ENCODE measurements around the gene FRMD4A.
A peak's percentile ranks its signal among the peaks of the same experiment; 100 is the strongest.
"Not testable (repeated sequence)": the region's sequence is repeated elsewhere in the genome, so short reads cannot be mapped to it uniquely, and the experiment has no call there.

The FRMD4A gene

DNA sequence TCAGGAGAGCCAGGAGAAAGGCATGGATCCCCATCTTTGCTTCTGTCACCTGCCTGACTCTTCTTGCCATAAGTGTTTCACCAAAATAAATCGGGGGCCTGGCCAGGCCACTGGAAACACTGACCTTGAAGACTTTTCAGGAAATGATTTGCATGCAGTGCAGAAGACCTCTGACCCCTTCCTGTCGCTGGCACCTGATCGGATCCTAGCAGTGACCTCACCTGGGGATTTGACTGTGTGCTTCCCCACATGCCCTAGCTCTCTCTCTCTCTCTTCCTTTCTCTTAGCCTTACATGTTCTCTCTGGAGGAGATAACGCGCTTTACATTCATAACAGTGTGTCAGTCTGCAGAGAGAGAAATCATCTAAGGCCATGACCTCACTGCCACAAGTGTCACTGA is 500.9 kb downstream of the FRMD4A start:
- no peak for DNase-seq

DNA sequence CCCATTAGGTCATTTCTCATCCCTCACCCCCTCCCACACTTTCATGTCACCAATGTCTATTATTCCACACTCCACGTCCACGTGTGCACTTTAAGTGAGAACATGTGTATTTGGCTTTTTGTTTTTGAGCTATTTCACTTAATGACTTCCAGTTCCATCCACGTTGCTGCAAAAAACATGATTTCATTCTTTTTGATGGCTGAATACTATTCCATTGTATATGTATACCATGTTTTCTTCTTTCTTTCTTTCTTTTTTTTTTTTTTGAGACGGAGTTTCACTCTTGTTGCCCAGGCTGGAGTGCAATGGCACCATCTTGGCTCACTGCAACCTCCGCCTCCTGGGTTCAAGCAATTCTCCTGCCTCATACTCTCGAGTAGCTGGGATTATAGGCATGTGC is 502.4 kb downstream of the FRMD4A start:
- not testable (repeated sequence) for DNase-seq

DNA sequence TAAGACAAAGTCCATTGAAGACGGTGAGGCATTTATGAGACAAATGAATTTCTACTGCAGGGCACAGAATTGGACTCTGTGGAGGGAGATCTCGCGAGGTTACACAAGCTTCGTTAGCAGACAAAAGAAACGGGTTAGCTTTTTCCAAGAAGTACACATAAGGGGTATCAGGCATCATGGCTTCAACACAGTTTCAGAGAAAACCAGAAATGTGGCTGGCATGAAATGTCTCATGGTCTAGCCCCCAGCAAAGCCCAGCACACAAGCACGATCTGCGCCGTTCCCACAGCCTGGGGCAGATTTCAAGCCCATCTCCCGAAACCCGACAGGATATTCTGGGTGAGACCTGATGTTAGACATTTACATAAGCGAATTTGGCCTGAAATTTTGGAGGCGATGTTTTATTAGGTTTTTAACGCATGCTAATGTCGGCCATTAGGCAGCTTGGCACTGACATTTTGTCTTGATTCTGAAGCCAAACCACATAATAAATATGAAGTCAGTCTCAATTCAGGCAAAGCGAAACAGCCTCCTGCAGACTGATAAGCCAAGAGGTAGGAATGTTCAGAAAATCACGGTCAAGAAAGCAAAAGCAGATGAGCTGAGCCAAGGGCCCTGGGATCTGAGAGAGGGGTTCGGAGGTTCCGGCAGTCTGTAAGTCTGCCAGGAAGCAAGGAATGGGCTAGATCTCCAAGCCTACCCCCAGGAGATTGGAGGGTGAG is 503.5 kb downstream of the FRMD4A start:
- no peak for DNase-seq

DNA sequence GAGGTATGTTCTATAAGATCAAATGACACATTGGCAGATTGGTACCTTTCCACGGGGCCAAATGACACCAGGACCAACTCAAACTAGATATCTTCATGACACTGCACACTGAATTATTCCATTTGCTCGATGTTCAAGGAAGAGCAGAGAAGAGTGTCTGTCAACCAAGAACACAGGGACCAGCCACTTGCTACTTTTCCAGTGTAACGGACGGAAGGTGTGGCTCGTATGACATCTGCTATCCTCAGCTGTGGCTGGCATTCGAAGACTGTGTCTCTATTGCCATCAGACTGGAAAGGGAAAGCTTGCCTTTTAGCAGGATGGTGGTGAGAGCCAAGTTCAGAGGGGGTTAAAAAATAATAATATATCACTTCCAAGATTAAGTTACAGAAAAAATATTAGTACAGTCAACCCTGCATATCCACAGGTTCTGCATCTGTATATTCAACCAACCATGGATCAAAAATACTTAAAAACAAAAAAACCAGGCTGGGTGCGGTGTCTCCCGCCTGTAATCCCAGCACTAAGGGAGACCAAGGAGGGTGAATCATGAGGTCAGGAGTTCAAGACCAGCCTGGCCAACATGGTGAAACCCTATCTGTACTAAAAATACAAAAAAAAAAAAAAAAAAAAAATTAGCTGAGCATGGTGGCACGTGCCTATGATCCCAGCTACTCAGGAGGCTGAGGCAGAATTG is 506.9 kb downstream of the FRMD4A start:
- no peak for DNase-seq

DNA sequence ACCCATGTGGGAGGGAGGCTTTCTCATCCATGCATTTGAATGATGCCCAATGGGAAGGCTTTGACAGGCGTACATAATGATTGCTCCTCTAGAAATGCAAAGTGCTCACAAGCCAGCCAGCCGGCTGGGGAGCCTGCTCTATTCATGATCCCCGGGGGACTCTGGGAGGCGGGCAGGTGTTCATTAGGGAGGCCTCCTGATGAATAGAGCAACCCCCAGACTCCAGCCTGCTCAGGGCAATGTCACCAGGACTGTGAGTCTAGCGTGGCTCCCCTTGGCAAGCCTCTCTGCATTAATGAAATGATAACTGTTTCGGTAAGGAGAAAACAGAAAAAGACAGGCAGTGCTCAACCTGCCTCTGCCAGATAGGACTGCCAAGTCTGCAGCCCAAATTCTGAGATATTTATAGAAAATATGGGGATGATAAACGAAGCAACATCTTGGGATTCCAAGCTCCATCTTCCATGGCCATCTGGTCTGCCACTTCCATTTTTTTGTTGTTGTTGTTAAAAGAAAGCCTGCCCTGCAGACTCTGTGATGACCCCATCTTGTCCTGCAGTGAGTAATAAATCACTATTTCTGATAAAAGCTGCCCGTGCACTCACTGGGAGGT is 507.5 kb downstream of the FRMD4A start:
- DNase-seq, result no peak

DNA sequence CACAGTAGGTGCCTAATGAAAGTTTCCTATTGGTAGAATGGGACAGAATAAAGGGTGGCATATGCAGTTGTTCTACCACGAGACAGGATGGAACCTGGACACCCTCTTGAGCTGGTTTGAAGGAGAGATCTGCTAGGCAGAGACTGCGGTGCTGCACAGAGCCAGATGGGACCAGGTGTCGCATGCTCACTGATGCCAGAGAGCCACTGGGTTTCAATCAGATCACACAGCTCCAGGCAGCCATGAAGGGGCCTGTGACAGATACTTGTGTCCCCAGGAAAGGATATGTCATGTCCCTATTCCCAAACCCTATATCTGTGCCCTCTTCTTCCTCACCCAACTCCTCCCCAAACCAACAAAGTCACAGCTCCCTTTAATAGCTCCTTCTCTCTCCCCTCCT is 508.2 kb downstream of the FRMD4A start:
- no peak for DNase-seq

DNA sequence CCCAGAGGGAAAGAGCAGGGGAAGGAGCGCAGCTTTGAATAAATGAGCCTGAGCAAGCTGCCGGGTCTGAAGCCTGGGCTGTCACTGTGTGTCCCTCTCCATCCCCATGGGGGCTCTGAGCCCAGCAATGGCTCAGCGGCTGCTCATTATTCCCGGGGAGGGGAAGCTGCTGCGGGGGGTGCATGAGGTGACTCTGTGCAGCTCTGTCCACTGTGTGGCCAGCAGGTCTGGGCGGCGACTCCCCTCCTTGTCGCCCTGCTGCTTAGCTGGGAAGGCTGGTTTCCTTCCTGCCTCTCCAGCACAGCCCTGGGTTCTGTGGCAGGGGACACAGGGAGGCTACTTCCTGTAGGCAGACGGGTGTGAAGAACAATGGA is 509.8 kb downstream of the FRMD4A start:
- no peak for DNase-seq

DNA sequence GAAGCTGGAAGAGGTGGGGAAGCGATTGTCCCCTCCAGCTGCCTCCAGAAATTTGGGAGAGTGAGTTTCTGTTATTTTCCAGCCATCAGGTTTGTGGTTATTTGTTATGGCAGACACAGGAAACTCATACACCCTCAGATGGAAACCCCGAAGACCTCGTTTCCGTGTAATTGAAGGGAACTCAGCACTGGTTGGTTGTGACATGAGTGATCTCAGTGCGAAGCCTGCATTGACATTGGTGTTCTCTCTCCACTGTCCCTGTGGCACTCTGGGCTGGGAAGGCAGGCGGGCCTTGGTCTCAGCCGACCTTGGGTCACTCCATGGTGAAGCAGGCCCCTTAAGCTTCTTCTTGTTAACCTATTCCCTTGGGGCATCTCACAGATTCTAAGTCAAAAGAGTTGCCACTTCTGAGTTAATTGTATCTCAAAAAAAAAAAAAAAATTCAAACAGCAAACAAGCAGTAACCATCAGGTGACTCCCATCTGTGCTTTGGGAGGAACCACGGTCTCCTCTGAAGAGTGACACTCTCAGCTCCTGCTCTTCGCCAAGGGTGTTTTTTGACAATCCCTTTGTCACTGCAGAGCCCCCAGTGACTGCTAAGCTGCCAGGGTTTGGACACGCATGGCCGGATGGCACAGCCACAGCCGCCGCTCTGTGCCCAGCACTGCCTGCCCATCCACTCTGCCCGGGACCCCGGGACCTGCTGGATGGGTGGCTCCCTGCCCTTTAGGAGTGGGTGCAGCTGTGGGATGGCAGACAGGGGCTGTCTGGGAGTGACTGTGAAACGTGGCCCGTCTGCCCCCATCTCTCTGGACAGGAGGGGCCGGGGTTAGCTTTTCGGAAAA is 510.4 kb downstream of the FRMD4A start:
- no peak for DNase-seq

DNA sequence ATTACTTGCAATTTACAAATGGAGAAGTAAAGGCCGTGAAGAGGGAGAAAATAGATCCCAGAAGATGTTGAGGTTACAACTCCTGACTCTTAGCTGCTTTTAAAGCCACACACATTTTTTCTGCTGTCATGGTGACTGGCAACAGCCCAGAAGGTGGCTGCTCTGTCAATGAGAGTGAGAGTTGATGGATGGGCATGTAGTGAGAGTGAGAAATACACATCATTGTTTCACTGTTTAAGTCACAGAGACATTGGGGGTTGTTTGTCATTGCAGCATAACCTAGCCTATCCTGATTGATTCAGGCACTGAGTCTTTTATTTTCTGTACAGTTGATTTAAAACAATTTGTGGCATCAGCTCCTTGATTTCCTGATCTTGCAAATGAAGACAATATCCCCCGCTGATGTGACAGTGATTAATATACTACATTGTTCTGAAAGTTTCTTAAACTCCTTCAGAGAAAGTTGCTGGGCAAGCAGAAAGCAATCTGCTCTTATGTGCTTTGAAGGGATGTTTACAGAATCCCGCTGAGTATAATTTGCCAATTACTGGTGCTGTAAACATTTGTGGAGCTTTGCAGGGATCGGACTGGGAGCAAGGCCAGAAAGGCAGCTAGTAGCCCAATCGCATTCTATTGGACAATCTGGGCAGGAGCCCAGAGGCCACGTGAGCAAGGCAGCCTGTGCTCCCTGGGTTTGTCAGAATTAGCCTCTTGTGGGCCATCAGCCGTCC is 514.4 kb downstream of the FRMD4A start:
- no peak for DNase-seq

DNA sequence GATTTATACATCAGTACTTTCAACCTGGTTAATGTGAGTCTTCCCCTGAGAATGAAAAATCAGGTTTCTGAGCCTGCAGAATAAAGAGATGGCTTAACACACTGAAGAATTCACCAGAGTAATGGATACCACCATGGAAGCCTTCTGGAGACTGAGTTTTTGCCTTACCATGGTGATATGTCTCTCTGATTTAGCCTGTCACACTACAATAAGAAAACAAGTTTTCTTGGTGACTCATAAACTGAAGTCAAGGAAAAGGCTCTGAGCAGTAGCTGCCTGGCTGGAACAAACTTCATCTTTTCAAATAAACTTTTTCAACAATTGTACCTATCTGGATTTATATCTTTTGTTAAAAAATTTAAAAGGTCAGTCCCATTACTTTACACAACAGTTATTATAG is 515.0 kb downstream of the FRMD4A start:
- DNase-seq, result no peak

DNA sequence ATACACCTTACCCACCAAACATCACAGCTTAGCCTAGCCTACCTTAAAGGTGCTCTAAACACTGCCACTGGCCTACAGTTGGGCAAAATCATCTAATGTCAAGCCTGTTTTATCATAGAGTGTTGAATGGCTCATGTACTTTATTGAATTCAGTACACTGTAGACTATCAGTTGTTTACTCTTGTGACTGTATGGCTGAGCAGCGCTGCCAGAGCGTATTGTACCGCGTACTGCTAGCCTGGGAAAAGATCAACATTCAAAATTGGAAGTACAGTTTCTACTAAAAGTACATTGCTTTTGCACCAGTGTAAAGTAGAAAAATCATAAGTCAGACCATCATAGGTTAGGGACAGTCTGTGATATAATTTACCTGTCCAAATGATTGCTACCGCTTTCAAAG is 517.2 kb downstream of the FRMD4A start:
- DNase-seq, result no peak

DNA sequence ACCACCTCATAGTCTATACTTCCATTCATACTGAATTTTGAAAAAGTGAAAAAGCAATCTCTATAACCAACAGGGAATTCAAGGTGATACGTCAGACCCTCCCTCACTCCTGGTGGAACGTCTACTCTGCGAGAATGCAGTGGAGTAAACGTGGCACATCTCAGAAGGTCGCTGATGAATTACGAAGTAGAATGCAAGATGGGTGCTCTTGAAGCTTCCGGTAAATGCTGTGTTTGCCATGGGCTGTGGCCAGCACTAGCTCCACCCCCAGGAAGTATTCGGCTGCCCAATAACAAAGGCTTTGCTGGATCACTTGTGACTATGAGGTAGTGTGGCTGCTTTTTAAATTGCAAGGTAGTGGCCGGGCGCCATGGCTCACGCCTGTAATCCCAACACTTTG is 517.9 kb downstream of the FRMD4A start:
- no peak for DNase-seq

DNA sequence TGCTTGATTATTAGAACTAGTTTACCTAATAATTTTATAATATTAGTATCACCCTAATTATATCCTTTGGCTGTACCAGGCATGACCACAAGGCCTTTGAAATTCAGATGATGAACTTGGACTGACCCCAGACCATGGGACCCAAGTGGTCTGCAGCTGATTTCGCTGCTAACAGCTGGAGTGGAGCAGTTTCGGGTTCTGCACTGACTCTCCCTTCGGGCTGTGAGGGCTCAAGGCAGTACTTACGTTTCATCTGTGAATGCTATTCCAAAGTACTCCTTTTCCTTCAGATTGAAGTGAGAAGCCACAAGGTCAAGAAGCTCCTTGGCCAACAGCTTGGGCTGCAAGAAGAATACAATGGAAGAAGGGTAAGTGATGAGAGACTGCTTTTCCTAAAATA is 520.2 kb downstream of the FRMD4A start:
- DNase-seq, result no peak

DNA sequence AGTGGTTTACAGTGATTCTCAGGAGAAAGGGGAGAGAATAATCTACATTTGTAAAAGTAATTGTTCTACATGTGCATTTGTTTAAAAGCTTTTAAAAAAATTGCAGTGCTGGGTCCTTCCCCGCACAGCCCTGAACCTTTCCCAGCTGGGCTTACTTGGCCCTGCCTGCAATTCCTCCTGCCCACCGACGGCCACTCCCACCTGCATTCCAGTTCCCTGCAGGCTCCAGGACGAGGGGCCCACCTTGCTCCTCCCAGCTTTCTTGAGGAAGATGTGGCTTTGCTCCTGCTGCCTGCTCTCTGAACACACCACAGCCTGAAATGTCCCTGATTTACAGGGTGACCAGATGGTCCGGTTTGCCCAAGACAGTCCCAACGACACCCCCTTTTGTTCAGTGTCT is 521.3 kb downstream of the FRMD4A start:
- no peak for DNase-seq

DNA sequence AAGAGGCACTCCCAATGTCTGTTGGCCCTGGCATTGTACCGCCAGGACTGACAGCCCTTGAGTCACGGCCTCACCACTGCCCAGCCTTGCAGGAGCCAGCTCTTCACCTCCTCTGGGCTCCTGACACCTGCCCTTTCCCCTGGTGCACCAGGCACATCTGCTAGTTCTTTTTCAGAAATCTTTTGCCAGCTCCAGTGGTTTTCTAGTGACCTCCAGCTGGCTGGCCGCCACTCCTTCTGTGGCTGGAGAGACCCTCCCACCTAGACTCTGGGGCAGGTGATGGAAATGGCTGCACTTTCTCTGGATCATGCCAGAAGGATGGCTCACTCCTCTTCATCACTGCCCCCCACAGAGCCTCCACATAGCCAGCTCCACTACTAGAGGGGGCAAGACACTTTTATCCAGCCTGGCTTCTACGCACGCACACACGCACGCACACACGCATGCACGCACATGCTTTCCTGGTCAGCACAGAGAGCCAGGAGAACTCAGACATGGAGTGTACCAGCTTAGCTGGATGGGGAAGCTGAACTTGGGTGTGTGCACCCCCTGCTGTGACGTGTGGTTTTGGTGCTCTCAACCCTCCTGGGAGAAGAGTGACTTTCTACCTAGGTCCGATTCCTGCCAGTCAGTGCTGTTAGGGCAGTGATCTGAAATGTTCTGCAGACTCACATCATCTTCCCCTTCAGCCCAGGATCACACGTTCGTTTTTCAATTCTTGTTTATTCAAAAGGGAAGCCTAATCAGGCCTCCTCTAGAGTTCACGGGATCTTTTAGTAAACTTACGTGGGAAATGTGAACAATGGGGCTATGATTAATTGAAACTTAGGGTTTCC is 522.0 kb downstream of the FRMD4A start:
- peak; percentile 40 for DNase-seq

DNA sequence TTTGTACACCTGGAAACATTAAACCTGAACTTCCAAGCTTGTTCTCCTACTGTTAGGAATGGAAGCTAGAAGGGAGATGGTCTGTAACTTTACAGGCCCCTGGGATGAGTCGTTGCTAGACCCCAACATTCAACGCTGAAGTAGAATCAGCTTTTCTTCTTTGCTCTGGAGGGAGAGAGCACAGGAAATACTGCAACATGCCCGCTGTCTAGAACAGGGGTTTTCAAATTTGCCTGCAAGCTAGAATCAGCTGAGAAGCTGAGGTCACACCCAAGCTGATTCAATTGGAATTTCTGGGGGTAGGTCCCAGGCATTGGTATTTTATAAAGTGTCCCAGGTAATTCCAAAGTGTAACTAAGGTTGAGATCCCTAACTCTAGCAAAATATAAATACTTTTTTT is 524.3 kb downstream of the FRMD4A start:
- no peak for DNase-seq

DNA sequence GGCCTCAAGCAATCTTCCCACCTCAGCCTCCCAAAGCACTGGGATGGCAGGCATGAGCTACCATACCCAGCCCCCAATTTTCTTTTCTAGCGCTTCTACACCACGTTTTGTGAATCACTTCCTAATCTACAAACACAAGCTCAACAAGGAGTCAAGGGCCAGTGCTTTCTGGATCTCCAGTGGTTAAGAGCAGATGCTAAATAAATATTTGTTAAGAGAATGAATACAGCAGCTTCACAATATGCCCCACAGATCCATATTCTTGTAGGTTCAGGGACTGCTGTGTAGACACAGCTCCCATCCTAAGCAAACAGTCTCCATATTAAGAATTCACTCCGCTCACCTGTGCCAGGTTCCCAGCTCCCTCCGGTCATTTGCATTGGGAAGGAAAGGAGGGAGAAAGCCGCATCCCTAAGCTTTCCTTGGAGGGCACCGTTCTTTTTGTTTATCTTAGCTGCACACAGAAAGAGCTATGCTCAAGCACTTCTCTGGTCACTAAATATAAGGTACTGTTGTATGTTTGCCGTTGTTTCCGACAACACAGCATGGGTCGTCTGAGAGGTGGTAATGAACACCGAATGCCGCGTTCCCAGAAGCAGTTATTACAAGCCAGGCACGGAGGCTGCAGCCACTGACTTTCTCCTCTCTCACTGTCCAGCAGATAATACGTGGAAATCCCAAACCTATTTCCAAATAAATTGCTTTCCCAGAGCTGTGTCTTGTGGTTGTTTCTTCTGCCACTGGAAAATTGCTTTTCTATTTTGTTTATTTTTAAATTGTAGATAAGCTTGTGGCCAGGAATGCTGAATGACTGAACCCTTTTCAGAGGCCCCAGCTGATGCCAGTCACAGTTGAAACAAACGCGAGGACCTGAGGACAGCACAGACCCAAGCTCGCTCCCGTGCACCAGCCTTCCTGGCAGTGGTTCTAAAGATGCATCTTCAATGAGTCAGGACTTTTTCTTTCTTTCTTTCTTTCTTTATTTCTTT is 526.9 kb downstream of the FRMD4A start:
- DNase-seq, result peak; percentile 64

DNA sequence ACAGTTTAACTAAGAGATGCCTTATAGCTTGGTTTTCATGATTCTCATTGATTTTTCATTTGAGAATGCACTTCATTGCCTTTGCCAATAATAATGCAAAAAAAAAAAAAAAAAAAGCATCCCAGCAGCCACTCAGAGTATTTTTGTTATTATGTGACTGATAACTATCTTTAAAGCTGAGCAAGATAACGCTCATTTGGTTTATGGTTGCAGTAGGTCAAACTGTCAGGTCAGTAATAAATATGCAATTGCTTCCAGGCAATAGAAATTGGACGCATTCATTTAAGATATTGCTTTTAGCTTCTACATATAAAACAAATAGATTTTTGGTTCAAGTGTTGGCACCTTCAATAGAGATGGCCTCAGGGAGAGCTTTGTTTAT is 528.8 kb downstream of the FRMD4A start:
- DNase-seq, result no peak

DNA sequence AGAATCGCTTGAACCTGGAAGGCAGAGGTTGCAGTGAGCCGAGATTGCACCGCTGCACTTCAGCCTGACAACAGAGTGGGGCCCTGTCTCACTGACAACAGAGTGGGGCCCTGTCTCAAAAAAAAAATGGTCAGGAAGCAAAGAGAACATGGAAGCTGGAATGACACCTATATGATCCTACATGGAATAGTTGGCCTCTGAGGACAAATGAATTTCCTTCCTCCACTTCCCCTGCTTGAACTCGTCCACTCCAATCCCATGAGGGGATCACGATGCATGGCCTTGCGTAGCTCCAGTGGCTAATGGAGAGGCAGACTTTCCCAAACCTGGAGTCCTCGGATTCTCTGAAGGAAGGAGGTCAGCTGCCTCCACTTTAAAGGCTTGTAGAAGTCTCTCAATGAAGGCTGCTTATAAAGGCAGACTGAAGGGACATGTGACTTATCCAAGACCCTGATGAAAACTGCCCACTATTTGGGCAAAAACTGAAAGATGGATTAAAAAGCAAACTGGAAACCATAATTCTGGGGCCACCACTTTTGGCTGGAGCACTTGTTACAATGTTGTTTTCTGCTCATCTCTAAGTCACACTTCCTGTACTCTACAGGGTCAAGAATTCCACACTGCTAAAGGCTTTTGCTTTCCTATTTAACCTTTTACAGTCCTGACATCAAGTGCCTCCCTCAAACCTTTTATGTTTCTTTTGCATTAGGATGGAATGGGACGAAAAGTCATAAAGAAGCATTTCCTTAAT is 529.4 kb downstream of the FRMD4A start:
- no peak for DNase-seq

DNA sequence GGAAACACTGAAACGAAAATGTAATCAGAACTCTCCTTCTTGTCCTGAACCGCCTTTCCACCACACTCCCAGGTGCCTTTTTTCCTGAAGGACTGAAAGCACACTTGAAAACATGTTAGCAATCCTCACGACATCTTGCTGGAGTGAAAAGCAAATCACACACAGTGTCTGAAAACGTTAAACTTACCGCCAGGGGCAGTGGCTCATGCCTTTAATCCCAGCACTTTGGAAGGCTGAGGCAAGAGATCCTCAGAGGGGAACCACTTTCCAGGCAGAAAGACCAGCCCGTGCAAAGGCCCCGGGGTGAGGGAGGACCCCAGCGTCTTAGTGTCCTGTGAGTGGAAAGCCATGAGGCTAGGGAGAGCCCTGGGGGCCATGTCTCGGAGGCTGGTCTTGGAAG is 533.6 kb downstream of the FRMD4A start:
- no peak for DNase-seq
